Retinal pigment epithelial cell (primary cell): ENCODE results near the gene DEPDC1.

Experiments
- DNase-seq: peaks from one replicate; pipeline ENCODE4 v3.0.0-alpha.2; 2010; ENCODE audit warnings: low read depth
- H3K4me3 ChIP-seq: 2 replicates; pipeline ENCODE4 v1.5.1; 2011; ENCODE audit warnings: mild to moderate bottlenecking, low read length, control low read depth, moderate library complexity
- CTCF ChIP-seq: conservative IDR thresholded peaks from 2 replicates; pipeline ENCODE4 v1.5.1; 2011; ENCODE audit warnings: low read depth, low read length, control low read depth, inconsistent platforms

DEPDC1 gene

GRCh38 chr1:68516066-68516465, 19.2 kb upstream of the DEPDC1 start:
- H3K4me3 ChIP-seq, result no peak overlapping the region
- TF ChIP-seq CTCF, result no peak
- no peak for DNase-seq

- TF ChIP-seq CTCF, result no peak
- DNase-seq, result no peak
- no peak overlapping the region for H3K4me3 ChIP-seq
Measured at GRCh38 chr1:68511254-68511653, 14.4 kb upstream of the DEPDC1 start.

- no peak for TF ChIP-seq CTCF
Measured at GRCh38 chr1:68506386-68506785, 9.5 kb upstream of the DEPDC1 start.

GRCh38 chr1:68503085-68503484, 6.2 kb upstream of the DEPDC1 start:
- H3K4me3 ChIP-seq, result no peak overlapping the region
- DNase-seq, result no peak
- no peak for TF ChIP-seq CTCF

More at GRCh38 chr1:68506386-68506785, 9.5 kb upstream of the DEPDC1 start:
- H3K4me3 ChIP-seq, result no peak overlapping the region
- DNase-seq, result no peak

- H3K4me3 ChIP-seq, result peak overlapping the region; percentile 99
- no peak for TF ChIP-seq CTCF
- DNase-seq, result no peak
Measured at GRCh38 chr1:68497358-68497698, 446 bp upstream of the DEPDC1 start.

GRCh38 chr1:68495968-68496679, 758 bp downstream of the DEPDC1 start:
- H3K4me3 ChIP-seq, result peak overlapping the region; percentile 99
- peak; percentile 9 for TF ChIP-seq CTCF
- DNase-seq, result no peak

GRCh38 chr1:68495532-68495931, 1.4 kb downstream of the DEPDC1 start:
- peak overlapping the region; percentile 99 for H3K4me3 ChIP-seq
- DNase-seq, result no peak
- TF ChIP-seq CTCF, result no peak
